Stimulated activated CD4-positive, alpha-beta T cell treated with anti-CD3 and anti-CD28 coated beads, Interleukin-1b, Interleukin-23, amount 100 ng/mL, for 24 hours (primary cell): ENCODE measurements around the gene PIK3AP1.
"Not testable (repeated sequence)": the region's sequence is repeated elsewhere in the genome, so short reads cannot be mapped to it uniquely, and the experiment has no call there.

Experiments
- DNase-seq, 4 experiments: peaks; one replicate each; pipeline ENCODE4 v3.0.0-alpha.2; 2020; ENCODE audit warnings: low read depth in 4 of 4, low spot score in 1 of 4

Gene PIK3AP1

GRCh38 chr10:96720422-96721206 lies at the start of gene PIK3AP1:
PIK3AP1 (minus strand) TSS chr10:96720514; CDS start chr10:96720394, 120 bp downstream.
- peak in 3 of 4 experiments; percentile 15 to 25 (median 16) for DNase-seq

GRCh38 chr10:96768136-96768535 lies 47.8 kb upstream of the PIK3AP1 start:
- DNase-seq = no peak

GRCh38 chr10:96767611-96768010 lies 47.3 kb upstream of the PIK3AP1 start:
- no peak for DNase-seq

- DNase-seq = peak; percentile 38 to 59 (median 56)
Measured at GRCh38 chr10:96765406-96766240, 45.3 kb upstream of the PIK3AP1 start.

GRCh38 chr10:96764425-96765060 lies 44.2 kb upstream of the PIK3AP1 start:
- DNase-seq = no peak

- DNase-seq = no peak
Measured at GRCh38 chr10:96758423-96758822, 38.1 kb upstream of the PIK3AP1 start.

GRCh38 chr10:96756111-96756903 lies 36.0 kb upstream of the PIK3AP1 start:
- DNase-seq = no peak

- no peak for DNase-seq
Measured at GRCh38 chr10:96753956-96754355, 33.6 kb upstream of the PIK3AP1 start.

- no peak for DNase-seq
Measured at GRCh38 chr10:96752375-96752774, 32.1 kb upstream of the PIK3AP1 start.

- DNase-seq = not testable (repeated sequence)
Measured at GRCh38 chr10:96750316-96750715, 30.0 kb upstream of the PIK3AP1 start.

- DNase-seq = no peak
Measured at GRCh38 chr10:96747734-96748550, 27.6 kb upstream of the PIK3AP1 start.

GRCh38 chr10:96746503-96746902 lies 26.2 kb upstream of the PIK3AP1 start:
- no peak for DNase-seq

GRCh38 chr10:96745950-96746349 lies 25.6 kb upstream of the PIK3AP1 start:
- DNase-seq = no peak

GRCh38 chr10:96743988-96744585 lies 23.8 kb upstream of the PIK3AP1 start:
- no peak for DNase-seq

- DNase-seq = not testable (repeated sequence)
Measured at GRCh38 chr10:96741557-96741956, 21.2 kb upstream of the PIK3AP1 start.

- DNase-seq = no peak
Measured at GRCh38 chr10:96740579-96741281, 20.4 kb upstream of the PIK3AP1 start.

- DNase-seq = no peak
Measured at GRCh38 chr10:96740141-96740540, 19.8 kb upstream of the PIK3AP1 start.

- DNase-seq = not testable (repeated sequence)
Measured at GRCh38 chr10:96737307-96737902, 17.1 kb upstream of the PIK3AP1 start.

GRCh38 chr10:96724621-96725020 lies 4.3 kb upstream of the PIK3AP1 start:
- no peak for DNase-seq
